ENCODE data around the gene PTPN9.

PTPN9 gene

DNA sequence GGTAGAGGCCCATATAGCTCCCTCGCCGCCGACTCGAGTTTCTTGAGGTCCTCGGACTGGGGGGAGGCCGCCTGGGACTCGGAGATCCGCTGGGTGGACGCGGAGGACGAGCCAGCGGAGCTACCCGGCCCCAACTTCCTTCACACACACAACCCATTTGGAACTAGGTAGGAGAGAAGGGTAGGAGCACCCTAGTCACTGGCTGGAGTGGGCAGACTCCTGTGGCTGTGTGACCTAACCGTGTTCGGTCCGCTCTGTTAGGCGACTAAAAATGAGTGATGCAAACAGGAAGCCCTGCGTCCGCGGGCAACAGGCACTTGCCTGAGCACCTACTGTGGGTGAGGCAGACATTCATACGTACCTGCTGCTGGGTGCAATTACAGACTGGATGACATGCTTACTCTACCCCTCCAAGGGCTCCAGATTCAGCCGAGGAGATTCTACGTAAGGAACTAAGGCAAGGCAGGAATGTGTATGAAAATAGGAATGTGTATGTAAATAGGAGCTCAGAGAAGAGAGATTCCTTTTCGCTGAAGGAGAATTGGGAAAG is 123.1 kb downstream of the PTPN9 start:
- DNase-seq (ENCODE audit: low read depth): peak; percentile 68
- TF ChIP-seq, protein P1, sequence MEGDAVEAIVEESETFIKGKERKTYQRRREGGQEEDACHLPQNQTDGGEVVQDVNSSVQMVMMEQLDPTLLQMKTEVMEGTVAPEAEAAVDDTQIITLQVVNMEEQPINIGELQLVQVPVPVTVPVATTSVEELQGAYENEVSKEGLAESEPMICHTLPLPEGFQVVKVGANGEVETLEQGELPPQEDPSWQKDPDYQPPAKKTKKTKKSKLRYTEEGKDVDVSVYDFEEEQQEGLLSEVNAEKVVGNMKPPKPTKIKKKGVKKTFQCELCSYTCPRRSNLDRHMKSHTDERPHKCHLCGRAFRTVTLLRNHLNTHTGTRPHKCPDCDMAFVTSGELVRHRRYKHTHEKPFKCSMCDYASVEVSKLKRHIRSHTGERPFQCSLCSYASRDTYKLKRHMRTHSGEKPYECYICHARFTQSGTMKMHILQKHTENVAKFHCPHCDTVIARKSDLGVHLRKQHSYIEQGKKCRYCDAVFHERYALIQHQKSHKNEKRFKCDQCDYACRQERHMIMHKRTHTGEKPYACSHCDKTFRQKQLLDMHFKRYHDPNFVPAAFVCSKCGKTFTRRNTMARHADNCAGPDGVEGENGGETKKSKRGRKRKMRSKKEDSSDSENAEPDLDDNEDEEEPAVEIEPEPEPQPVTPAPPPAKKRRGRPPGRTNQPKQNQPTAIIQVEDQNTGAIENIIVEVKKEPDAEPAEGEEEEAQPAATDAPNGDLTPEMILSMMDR (IDR thresholded peaks at IDR 0.05; ENCODE audit: insufficient read depth, low read depth, low read length, missing control alignments): no peak
- peak overlapping the region; percentile 97 for H3K4me3 ChIP-seq (ENCODE audit: low read depth, low read length)

DNA sequence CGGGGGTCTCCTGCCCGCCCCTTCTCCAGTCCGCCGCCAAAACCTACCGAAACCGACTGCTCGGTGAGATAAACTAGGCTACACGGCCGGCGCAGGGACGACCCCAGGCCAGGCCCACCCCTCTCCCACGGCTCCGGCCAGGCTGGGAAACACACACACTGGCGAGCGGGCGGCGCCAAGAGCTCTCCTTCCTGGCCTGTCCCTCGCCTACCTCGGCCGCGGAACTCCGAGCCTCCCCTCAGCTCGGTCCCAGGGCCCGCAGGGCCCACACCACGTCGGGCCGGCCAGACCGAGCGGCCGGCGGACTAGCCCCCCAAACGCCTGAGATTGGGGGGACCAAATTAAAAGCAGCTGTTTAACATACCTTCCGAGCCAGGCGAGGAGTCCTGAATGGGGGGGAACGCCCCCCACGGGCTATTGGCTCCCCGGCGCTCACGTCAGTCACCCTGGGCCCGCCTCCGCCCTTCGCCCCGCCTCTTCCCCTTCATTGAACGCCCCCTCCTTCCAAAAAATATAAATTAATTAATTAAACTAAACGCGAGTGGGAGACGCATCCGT is 123.6 kb downstream of the PTPN9 start:
- H3K4me3 ChIP-seq (ENCODE audit: low read depth, low read length): peak overlapping the region; percentile 97
- TF ChIP-seq, protein P1 (IDR thresholded peaks at IDR 0.05; ENCODE audit: insufficient read depth, low read depth, low read length, missing control alignments): no peak
- peak; percentile 84 for DNase-seq (ENCODE audit: low read depth)

DNA sequence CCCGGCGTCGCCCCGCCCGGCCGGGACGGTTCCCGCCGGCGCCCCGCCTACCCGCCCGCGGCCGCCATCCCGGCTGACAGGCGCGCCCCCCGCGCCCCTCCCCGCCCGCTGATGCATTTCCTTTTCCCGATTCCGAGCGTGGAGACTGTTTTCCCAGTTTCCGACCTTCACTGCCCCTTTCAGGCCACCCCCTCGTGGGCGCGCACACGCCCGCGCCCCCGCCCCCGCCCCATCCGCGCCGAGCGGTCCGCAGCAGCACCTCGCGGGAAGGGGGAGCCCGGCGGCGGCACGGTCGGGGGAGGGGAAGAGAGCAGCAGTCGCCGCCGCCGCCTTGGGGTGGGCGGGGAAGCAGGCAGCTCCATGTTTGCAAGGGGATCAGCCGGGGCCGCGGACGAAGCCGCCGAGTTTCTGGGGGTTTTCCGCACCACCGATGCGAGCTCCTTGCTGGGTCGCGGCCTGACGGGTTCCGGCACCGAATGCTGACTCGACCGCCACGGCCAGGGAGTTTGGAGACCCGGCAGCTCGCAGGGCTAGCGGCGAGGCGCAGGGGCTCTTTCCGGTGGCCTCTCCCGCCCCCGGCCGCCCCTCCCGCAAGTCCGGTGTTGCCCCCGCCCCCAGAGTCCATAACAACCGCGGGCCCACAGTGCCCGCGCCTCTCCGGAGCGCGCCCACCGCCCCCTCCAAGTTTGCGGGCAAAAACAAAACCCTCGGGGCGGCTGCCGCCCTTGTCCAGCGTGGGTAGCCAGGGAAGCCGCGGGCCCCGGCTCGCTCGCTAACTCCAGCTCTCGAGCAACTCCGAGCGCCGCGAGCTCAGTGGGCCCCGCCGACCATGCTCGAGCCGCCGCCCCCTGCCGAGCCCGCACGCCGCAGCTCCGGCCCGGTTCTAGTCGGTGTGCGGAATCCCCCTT is 124.4 kb downstream of the PTPN9 start:
- TF ChIP-seq, protein P1 (IDR thresholded peaks at IDR 0.05; ENCODE audit: insufficient read depth, low read depth, low read length, missing control alignments): no peak
- DNase-seq (ENCODE audit: low read depth): peak; percentile 85
- H3K4me3 ChIP-seq (ENCODE audit: low read depth, low read length): peak overlapping the region; percentile 97

DNA sequence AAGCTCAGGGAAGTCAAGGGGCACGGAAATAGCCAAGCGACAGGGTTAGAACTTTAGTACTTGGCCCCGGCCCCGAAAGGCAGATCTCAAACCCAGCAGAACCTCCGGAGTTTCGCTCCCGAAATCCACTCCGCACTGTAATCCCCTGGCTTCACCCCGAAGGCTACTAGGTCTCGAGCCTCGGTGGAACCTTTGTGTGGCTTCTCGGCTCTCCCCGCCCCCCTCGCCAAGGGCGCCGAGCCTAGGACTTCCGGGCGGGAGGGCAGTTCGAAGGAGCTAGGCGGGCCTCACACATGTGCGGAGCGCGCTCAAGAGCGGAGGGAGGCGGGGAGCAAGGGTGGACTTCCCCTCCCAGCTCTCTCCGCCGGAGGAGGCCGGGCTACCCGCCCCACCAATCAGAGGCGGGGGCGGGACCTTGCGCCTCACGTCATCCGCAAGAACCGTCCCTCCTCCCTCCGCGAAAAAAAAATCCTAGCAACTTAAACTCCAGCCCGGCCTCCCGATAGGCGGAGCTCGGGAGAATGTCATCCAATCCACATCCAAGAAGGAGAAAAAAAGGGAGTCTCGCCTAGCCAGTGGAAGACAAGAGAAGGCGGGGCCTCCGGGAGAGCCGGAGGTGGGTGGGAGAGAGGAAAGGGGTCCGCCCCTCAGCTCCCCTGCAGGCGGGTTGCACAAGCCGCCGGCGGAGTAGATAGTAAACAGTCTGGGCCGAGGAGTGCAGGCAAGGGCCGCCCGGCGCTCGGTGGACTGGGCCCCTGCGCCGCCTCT is 125.2 kb downstream of the PTPN9 start:
- TF ChIP-seq, protein P1 (IDR thresholded peaks at IDR 0.05; ENCODE audit: insufficient read depth, low read depth, low read length, missing control alignments): no peak
- DNase-seq (ENCODE audit: low read depth): peak; percentile 100
- H3K4me3 ChIP-seq (ENCODE audit: low read depth, low read length): peak overlapping the region; percentile 100

DNA sequence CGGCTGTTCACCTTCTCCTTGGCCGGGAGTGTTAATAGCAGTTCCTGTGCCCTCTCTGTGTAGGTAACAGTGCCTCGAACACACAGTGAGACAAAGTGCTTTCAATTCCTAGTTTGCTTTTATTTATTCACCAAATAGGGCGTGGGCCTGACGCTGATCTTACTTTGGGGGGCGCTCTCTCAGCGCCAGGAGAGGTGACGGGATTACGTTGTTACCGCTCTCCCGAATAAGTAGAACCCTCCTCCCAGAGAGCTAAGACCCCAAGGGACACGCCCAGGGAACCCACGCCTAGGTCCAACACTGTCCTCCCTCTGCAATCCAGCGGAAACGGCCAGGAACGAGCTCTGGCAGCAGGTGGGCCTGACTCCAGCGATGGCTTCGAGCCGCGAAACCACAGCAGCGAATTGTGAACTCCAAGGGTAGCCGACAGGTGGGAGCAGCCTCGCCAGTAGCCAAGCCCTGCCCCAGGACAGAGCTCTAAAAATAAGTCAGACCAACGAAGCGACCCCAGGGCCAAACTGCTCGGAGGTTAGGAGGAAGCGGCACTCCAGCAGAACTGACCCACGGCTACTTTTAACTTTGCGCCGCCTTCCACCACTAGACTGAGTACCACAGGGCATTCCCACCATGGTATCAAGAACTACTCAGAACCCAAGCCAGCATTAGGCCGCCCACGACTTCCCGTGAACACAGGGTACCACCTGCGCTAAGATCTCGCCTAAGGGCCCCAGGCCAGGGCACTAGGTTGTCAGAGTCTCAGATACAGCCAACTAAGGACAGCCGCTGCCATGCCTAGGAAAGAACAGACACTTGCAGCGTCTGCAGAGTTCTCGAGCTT is 126.0 kb downstream of the PTPN9 start:
- peak; percentile 74 for DNase-seq (ENCODE audit: low read depth)
- TF ChIP-seq, protein P1 (IDR thresholded peaks at IDR 0.05; ENCODE audit: insufficient read depth, low read depth, low read length, missing control alignments): peak; percentile 34

DNA sequence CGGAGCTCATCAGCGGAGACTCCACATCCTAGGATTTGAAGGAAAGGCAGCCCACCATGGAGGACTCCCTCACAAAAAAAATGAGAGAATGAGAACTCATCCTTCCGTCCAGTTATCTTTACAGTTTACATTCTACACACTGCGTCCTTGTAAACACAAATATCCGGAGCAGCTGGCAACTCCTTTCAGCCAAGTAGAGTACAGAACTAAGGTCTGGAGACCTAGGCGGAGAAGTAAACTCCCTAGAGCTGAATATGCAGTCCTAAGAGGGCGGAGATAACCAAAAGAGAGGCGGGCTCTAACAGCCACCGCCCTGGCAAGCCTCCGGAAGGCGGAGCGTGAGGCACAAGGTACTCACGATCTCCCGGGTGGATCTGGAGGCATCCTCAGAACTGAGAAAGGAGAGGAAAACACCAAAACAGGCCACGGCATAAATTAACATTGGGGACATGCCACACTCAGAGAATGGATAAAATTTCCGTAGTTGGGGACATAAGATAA is 126.7 kb downstream of the PTPN9 start:
- H3K4me3 ChIP-seq (ENCODE audit: low read depth, low read length): peak overlapping the region; percentile 100
- TF ChIP-seq, protein P1 (IDR thresholded peaks at IDR 0.05; ENCODE audit: insufficient read depth, low read depth, low read length, missing control alignments): no peak
- DNase-seq (ENCODE audit: low read depth): peak; percentile 89

More for the DNA sequence above, 126.0 kb downstream of the PTPN9 start:
- peak overlapping the region; percentile 100 for H3K4me3 ChIP-seq (ENCODE audit: low read depth, low read length)

Measured in GM12865 (cell line).